Endodermal cell (in vitro differentiated cells): Measurements from ENCODE around the gene CCL14. TPM values are rescaled to one million over a fixed set of nuclear protein-coding genes. Genes with fewer than 3 reads are reported as not detected.

Experiments used
- DNase-seq: peaks from one replicate; pipeline ENCODE4 v3.0.0-alpha.2; 2017
- H3K27ac ChIP-seq: 2 replicates; pipeline ENCODE4 v1.5.1; 2013; ENCODE audit warnings: mild to moderate bottlenecking, low read depth, low read length, moderate library complexity
- H3K27me3 ChIP-seq: 2 replicates; pipeline ENCODE4 v1.6.1; 2013; ENCODE audit warnings: mild to moderate bottlenecking, low read length, moderate library complexity; ENCODE audit not compliant: insufficient read depth, control insufficient read depth, poor library complexity, severe bottlenecking
- H3K36me3 ChIP-seq: 2 replicates; pipeline ENCODE4 v1.7.0; 2013; ENCODE audit warnings: mild to moderate bottlenecking, low read length, moderate library complexity; ENCODE audit not compliant: control insufficient read depth, insufficient read depth
- H3K4me1 ChIP-seq: one replicate; pipeline ENCODE4 v1.7.0; 2013; ENCODE audit warnings: low read length; ENCODE audit not compliant: control insufficient read depth, insufficient read depth
- H3K4me3 ChIP-seq: 2 replicates; pipeline ENCODE4 v1.5.1; 2013; ENCODE audit warnings: mild to moderate bottlenecking, low read length, moderate library complexity
- H3K9ac ChIP-seq: 2 replicates; pipeline ENCODE4 v1.6.1; 2013; ENCODE audit warnings: mild to moderate bottlenecking, low read length, moderate library complexity; ENCODE audit not compliant: poor library complexity, severe bottlenecking; ENCODE audit errors: extremely low read depth
- H3K9me3 ChIP-seq: 2 replicates; pipeline ENCODE4 v1.6.1; 2013; ENCODE audit warnings: mild to moderate bottlenecking, low read length, moderate library complexity; ENCODE audit not compliant: control insufficient read depth
- H3K27ac Mint-ChIP-seq: 2 replicates; pipeline ENCODE4 v1.8.0; 2020; ENCODE audit warnings: mixed read lengths
- H3K27me3 Mint-ChIP-seq: 2 replicates; pipeline ENCODE4 v1.8.0; 2021; ENCODE audit warnings: mild to moderate bottlenecking, mixed read lengths; ENCODE audit not compliant: insufficient read depth
- H3K36me3 Mint-ChIP-seq: 2 replicates; pipeline ENCODE4 v1.8.0; 2020; ENCODE audit warnings: low read depth, mixed read lengths
- H3K4me1 Mint-ChIP-seq: 2 replicates; pipeline ENCODE4 v1.8.0; 2020; ENCODE audit warnings: mixed read lengths
- H3K4me3 Mint-ChIP-seq: 2 replicates; pipeline ENCODE4 v1.8.0; 2020; ENCODE audit warnings: mild to moderate bottlenecking, moderate library complexity, mixed read lengths
- H3K9me3 Mint-ChIP-seq: 2 replicates; pipeline ENCODE4 v1.8.0; 2020; ENCODE audit warnings: mild to moderate bottlenecking, mixed read lengths
- WGBS, 2 experiments: methylation state at CpG; one replicate each; pipeline versions ENCODE4 v1.1.5 to v1.1.7; 2013; ENCODE audit warnings: missing lambda C conversion rate in 2 of 2, mixed read lengths in 1 of 2; ENCODE audit not compliant: insufficient coverage in 1 of 2, insufficient read length in 1 of 2; 5-methylcytosine and 5-hydroxymethylcytosine counted together
- total RNA-seq, 2 donors: library from RNA; stranded (reverse); fragmentation: NEBNext Ultra II Directional in 1 of 2; extraction: Animal tissue kit (Norgen Biotek cat#: 25700) in 1 of 2; gene quantifications; 2 replicates in 1 of 2; 3 replicates in 1 of 2; pipeline ENCODE4 v1.2.1, GENCODE V29; 2021
- TF ChIP-seq, protein P1 (sequence below): fragments of 200-600 bp; sonication (generic); conservative IDR thresholded peaks from 2 replicates; pipeline ENCODE4 v1.5.0; 2021; ENCODE audit warnings: antibody characterized with exemption, mild to moderate bottlenecking

Gene CCL14
- total RNA-seq, 2 donors from 2014 or later = not detected

DNA sequence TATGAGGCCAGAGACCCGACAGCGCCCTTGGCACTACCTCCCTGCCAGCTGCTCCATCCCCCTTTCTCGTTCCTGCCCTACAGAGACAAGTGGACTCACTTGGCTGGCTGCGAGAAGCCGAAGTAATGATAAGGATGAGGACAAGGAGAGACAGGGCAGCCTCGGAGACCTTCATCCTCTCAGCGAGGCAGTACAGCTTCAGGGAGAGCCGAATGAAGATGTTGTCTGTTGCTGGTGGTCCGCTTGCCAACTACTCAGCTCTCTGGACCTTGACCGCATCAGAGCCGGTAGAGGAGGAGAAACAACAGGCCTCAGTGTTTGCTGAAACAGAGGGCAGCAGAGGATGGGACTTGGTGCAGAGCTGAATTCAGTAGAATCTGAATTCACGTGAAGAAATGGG is 5.3 kb downstream of the CCL14 start, which contains the start of gene CCL16:
CCL16 (minus strand) TSS at position 252 of the 400 bp plus-strand sequence; CDS start at position 175, 77 bp downstream.
- Mint-ChIP-seq H3K4me3 (no peak within 1 kb of the TSS), H3K36me3 (no peaks in the 10 kb centered on the region), H3K27me3 (peaks cover 2% of the 10 kb centered on the region), H3K4me1 (peaks cover 2% of the 10 kb centered on the region), H3K27ac (no peak within 1 kb of the TSS), H3K9me3 (no peaks in the 10 kb centered on the region)
- Histone ChIP-seq H3K4me3 (no peak within 1 kb of the TSS), H3K4me1 (no peaks in the 10 kb centered on the region), H3K27ac (no peak within 1 kb of the TSS), H3K36me3 (no peaks in the 10 kb centered on the region), H3K27me3 (no peaks in the 10 kb centered on the region), H3K9me3 (no peaks in the 10 kb centered on the region), H3K9ac (no peak within 1 kb of the TSS)
- 92 to 96% methylated on average over 5 to 12 of the region's 12 CpGs for WGBS, 2 experiments
- TF ChIP-seq, protein P1, sequence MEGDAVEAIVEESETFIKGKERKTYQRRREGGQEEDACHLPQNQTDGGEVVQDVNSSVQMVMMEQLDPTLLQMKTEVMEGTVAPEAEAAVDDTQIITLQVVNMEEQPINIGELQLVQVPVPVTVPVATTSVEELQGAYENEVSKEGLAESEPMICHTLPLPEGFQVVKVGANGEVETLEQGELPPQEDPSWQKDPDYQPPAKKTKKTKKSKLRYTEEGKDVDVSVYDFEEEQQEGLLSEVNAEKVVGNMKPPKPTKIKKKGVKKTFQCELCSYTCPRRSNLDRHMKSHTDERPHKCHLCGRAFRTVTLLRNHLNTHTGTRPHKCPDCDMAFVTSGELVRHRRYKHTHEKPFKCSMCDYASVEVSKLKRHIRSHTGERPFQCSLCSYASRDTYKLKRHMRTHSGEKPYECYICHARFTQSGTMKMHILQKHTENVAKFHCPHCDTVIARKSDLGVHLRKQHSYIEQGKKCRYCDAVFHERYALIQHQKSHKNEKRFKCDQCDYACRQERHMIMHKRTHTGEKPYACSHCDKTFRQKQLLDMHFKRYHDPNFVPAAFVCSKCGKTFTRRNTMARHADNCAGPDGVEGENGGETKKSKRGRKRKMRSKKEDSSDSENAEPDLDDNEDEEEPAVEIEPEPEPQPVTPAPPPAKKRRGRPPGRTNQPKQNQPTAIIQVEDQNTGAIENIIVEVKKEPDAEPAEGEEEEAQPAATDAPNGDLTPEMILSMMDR = no peak
- DNase-seq = no peak

DNA sequence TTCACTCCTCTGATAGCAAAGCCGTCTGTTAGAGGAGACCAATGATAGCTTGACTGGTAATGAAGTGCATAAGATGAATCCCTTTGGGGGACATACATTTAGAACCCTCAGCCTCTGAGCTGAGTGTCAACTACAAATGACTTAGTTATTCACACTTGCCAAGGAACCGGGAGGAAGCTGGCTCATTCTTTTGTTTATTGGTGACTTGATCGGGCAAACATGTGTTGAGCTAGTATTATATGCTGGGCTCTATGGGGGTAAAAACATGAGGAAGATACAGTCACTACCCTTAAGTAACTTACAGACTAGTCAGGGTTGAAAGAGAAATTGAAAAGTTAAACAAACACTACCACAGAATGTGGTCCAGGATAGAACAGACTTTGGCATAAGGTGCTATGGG is 8.2 kb downstream of the CCL14 start:
- 91 to 100% methylated on average over 1 to 3 of the region's 3 CpGs for WGBS, 2 experiments
- Histone ChIP-seq H3K36me3 (no peaks in the 10 kb centered on the region), H3K27me3 (no peaks in the 10 kb centered on the region), H3K4me3 (no peak overlapping the region), H3K9ac (no peak overlapping the region), H3K4me1 (no peaks in the 10 kb centered on the region), H3K9me3 (no peaks in the 10 kb centered on the region), H3K27ac (no peak overlapping the region)
- Mint-ChIP-seq H3K9me3 (no peaks in the 10 kb centered on the region), H3K36me3 (no peaks in the 10 kb centered on the region), H3K4me1 (peaks cover 10% of the 10 kb centered on the region), H3K27ac (no peak overlapping the region), H3K27me3 (peaks cover under 1% of the 10 kb centered on the region), H3K4me3 (no peak overlapping the region)
- DNase-seq = no peak
- TF ChIP-seq, protein P1 = no peak

DNA sequence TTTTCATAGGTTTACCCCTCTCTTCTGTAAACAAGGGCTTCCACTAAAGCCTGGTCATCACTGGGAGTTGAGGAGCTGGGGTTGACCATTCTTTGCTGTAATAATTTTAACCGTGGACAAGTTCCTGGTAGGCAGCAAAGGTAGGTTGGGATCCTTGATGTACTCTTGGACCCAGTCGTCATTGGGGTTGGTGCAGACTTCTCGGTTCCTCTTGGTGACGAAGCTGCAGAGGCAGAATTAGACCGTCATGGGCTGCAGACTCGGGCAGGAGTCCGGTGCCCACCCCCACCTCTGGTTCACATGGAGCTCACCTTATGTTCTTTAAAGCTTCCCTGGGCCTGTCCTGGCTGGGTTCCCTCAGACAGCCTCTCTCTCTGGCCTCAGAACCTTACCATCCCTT is 9.0 kb downstream of the CCL14 start:
- WGBS, 2 experiments = 91 to 93% methylated on average over 5 to 7 of the region's 7 CpGs

More for the DNA sequence above, 9.0 kb downstream of the CCL14 start:
- no peak overlapping the region for H3K27ac ChIP-seq
- no peaks in the 10 kb centered on the region for H3K27me3 Mint-ChIP-seq
- H3K27ac Mint-ChIP-seq = no peak overlapping the region
- no peak overlapping the region for H3K4me3 Mint-ChIP-seq
- TF ChIP-seq, protein P1 = no peak
- DNase-seq = no peak
- H3K36me3 ChIP-seq = no peaks in the 10 kb centered on the region
- peaks cover 17% of the 10 kb centered on the region for H3K4me1 Mint-ChIP-seq
- no peak overlapping the region for H3K4me3 ChIP-seq
- H3K9me3 Mint-ChIP-seq = no peaks in the 10 kb centered on the region
- no peaks in the 10 kb centered on the region for H3K36me3 Mint-ChIP-seq
- H3K27me3 ChIP-seq = no peaks in the 10 kb centered on the region
- H3K4me1 ChIP-seq = no peaks in the 10 kb centered on the region
- H3K9me3 ChIP-seq = no peaks in the 10 kb centered on the region
- no peak overlapping the region for H3K9ac ChIP-seq
